Measurements from ENCODE around the gene PAPOLG. TPM values are rescaled to one million over a fixed set of nuclear protein-coding genes. Genes with fewer than 3 reads are reported as not detected.

Gene PAPOLG
- total and polyA plus RNA-seq, 9 of the 15 experiments (the other 6 are each of a cell fraction or from before 2014, with no cell fraction given), result 3.9 to 16.3 (median 10.0) TPM

DNA sequence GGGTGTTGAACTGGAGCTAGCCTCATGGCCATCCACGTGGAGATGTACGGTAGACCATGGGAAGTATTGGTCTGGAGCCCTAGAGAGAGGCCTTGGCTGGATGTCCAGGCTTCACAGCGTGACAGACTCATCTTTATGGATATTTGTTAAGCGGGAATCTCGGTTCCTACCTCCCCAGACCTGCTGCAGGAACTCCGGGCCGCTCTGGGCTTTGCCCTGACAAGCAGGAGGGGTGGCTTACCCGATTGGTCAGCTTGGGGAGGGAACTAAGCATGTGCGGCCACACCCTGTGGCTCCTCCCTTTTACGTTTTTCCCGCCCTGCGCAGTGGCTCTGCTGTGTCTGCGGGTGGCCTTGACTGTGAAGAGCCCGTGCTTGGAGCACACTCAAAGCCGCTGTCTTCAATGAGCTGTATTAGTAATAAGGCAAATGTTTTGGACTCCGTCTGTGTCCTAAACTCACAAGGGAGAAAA is 52.3 kb downstream of the PAPOLG start:
- intact Hi-C loops (cut with micrococcal nuclease), result no loop called here
- DNase-seq (ENCODE audit: extremely low read depth in 1 of 4, low spot score in 3 of 4) (peak; percentile 91 to 94 (median 92)), FAIRE-seq (peak; percentile 94), ATAC-seq (peak; percentile 91)
- H3K79me2 ChIP-seq (ENCODE audit: control insufficient read depth, insufficient read depth, low read length), result no peaks in the 10 kb centered on the region; the same call in 2 of the 3 replicates
- H3K4me3 ChIP-seq, result no peak overlapping the region
- CTCF ChIA-PET (ENCODE audit: low intra/inter-chr PET ratio), result no interaction called here
- 19% methylated on average over 16 of the region's 16 CpGs for WGBS (ENCODE audit: insufficient coverage, low coverage, missing lambda C conversion rate)
- peak overlapping the region; percentile 78 for H3K27ac ChIP-seq (ENCODE audit: extremely low read depth, low read depth, low read length)
- no peaks in the 10 kb centered on the region for H4K20me1 ChIP-seq (replicated peaks; ENCODE audit: control insufficient read depth, insufficient read depth, low read length)
- H2AFZ ChIP-seq (ENCODE audit: low read depth, low read length), result peak overlapping the region; percentile 83
- peaks cover 27 to 28% of the 10 kb centered on the region in 2 experiments for H3K4me1 ChIP-seq (replicated peaks in 1 of 2; ENCODE audit: control insufficient read depth in 2 of 2, insufficient read depth in 2 of 2, low read length in 2 of 2)
- peak overlapping the region; percentile 68 for H3K4me2 ChIP-seq (ENCODE audit: insufficient read depth, low read length)
- peak overlapping the region; percentile 27 to 38; a peak in 2 of 4 replicates for H3K9ac ChIP-seq (ENCODE audit: insufficient read depth in 1 of 2, low read depth in 2 of 2, low read length in 2 of 2)
- BruUV-seq (replicated peaks), result no TSS peak
- in situ Hi-C loops (cut with MboI), result no loop called here
- H3K27me3 ChIP-seq (ENCODE audit: control insufficient read depth in 2 of 2, insufficient read depth in 2 of 2, low read length in 2 of 2), result no peaks in the 10 kb centered on the region
- H3K36me3 ChIP-seq (ENCODE audit: control insufficient read depth, insufficient read depth, low read length), result no peaks in the 10 kb centered on the region
- POLR2A ChIA-PET, result interaction anchor here (0.5 to 2.3 kb wide), 3 partner anchors 10 to 84 kb away, joined by 3 to 7 read pairs (median 6); partner anchors contain the start of gene PAPOLG
- no peaks in the 10 kb centered on the region for H3K9me1 ChIP-seq (ENCODE audit: control insufficient read depth, insufficient read depth, low read length)
- no peaks in the 10 kb centered on the region for H3K9me3 ChIP-seq (replicated peaks; ENCODE audit: control insufficient read depth, insufficient read depth, low read depth, low read length)
- TF ChIP-seq TBP (optimal IDR thresholded peaks at IDR 0.05; ENCODE audit: low read depth, low read length), result peak; percentile 40
- no peak; the same call in 1 of the 2 replicates for TF ChIP-seq PML (IDR thresholded peaks at IDR 0.05; ENCODE audit: low read length)
- TF ChIP-seq, protein P1, sequence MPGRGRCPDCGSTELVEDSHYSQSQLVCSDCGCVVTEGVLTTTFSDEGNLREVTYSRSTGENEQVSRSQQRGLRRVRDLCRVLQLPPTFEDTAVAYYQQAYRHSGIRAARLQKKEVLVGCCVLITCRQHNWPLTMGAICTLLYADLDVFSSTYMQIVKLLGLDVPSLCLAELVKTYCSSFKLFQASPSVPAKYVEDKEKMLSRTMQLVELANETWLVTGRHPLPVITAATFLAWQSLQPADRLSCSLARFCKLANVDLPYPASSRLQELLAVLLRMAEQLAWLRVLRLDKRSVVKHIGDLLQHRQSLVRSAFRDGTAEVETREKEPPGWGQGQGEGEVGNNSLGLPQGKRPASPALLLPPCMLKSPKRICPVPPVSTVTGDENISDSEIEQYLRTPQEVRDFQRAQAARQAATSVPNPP (IDR thresholded peaks at IDR 0.05; ENCODE audit: borderline replicate concordance, insufficient read depth, insufficient read length), result no peak
- TF ChIP-seq ZNF316 (IDR thresholded peaks at IDR 0.05), result no peak
- TF ChIP-seq HNRNPL (IDR thresholded peaks at IDR 0.05; ENCODE audit: low read depth, low read length), result no peak
- no peak for TF ChIP-seq TAL1 (IDR thresholded peaks at IDR 0.05)
- 0 out of 2 replicates have a peak, but pooled peaks have one; percentile 8 for TF ChIP-seq STAT5A (IDR thresholded peaks at IDR 0.05; ENCODE audit: borderline replicate concordance, low read length)
- TF ChIP-seq CUX1 (CRISPR knock-in tag; IDR thresholded peaks at IDR 0.05), result 0 out of 2 replicates have a peak, but pooled peaks have one; percentile 34
